Measurements from ENCODE around the gene HAO2. TPM values are rescaled to one million over a fixed set of nuclear protein-coding genes. Genes with fewer than 3 reads are reported as not detected.

The HAO2 gene
- total and polyA plus RNA-seq, 2 donors (not counting 3 experiments of a cell fraction or from before 2014, with no cell fraction given), result not detected

- no peak overlapping the region for H2AFZ ChIP-seq (ENCODE audit: low read depth, low read length)
- no peaks in the 10 kb centered on the region for H3K9me1 ChIP-seq (replicated peaks; ENCODE audit: control insufficient read depth, extremely low read depth, insufficient read depth, low read length)
- dilution Hi-C loops (cut with MboI; ENCODE audit: extremely low pct_ligation_motif_present, low sequenced_read_pairs), result no loop called here
- ChIA-PET POLR2A (no interaction called here), CTCF (no interaction called here)
- H3K79me2 ChIP-seq (ENCODE audit: control insufficient read depth, insufficient read depth, low read length), result no peaks in the 10 kb centered on the region
- H3K27ac ChIP-seq (ENCODE audit: insufficient read depth, low read depth, low read length), result no peak overlapping the region
- H3K4me1 ChIP-seq (ENCODE audit: control insufficient read depth, extremely low read depth, insufficient read depth, low read length), result no peaks in the 10 kb centered on the region
- no peak overlapping the region for H3K9ac ChIP-seq (replicated peaks; ENCODE audit: extremely low read depth, insufficient read depth, low read length)
- H3K4me3 ChIP-seq (replicated peaks in 1 of 3; ENCODE audit: insufficient read depth in 1 of 3, low read depth in 1 of 3, low read length in 3 of 3), result no peak overlapping the region
- no peaks in the 10 kb centered on the region for H3K9me3 ChIP-seq (replicated peaks; ENCODE audit: control insufficient read depth, insufficient read depth, low read length)
- intact Hi-C loops (cut with micrococcal nuclease), result no loop called here
- FAIRE-seq, result no peak
- no peaks in the 10 kb centered on the region for H3K36me3 ChIP-seq (ENCODE audit: control insufficient read depth in 2 of 2, extremely low read depth in 1 of 2, insufficient read depth in 2 of 2, low read length in 2 of 2)
- BruUV-seq (replicated peaks), result no TSS peak
- no peaks in the 10 kb centered on the region for H3K27me3 ChIP-seq (ENCODE audit: control insufficient read depth in 2 of 2, insufficient read depth in 2 of 2, low read length in 2 of 2)
- H3K4me2 ChIP-seq (ENCODE audit: insufficient read depth, low read length), result no peak overlapping the region
- DNase-seq (ENCODE audit: low read depth, low spot score), result no peak
- TF ChIP-seq POLR2A (IDR thresholded peaks at IDR 0.05; ENCODE audit: low read depth, low read length) (no peak), MAX (IDR thresholded peaks at IDR 0.05; ENCODE audit: insufficient read depth, insufficient read length) (no peak), JUN (IDR thresholded peaks at IDR 0.05; ENCODE audit: borderline replicate concordance, insufficient read depth, insufficient read length, low read depth) (no peak), FOS (IDR thresholded peaks at IDR 0.05; ENCODE audit: borderline replicate concordance, insufficient read depth, low read length) (no peak), MYC (IDR thresholded peaks at IDR 0.05; ENCODE audit: low read depth, low read length) (no peak), POLR2AphosphoS5 (IDR thresholded peaks at IDR 0.05; ENCODE audit: insufficient read depth, low read depth, low read length) (no peak), CTCF (IDR thresholded peaks at IDR 0.05; ENCODE audit: extremely low read depth in 1 of 2, insufficient read depth in 1 of 2, low read depth in 1 of 2, low read length in 2 of 2) (no peak), EZH2 (IDR thresholded peaks at IDR 0.05; ENCODE audit: borderline replicate concordance, low read depth, low read length, severe bottlenecking) (no peak), GATA2 (IDR thresholded peaks at IDR 0.05; ENCODE audit: insufficient read depth, insufficient read length, low read depth, low read length) (no peak)
- H4K20me1 ChIP-seq (replicated peaks; ENCODE audit: control insufficient read depth, extremely low read depth, insufficient read depth, low read length), result no peaks in the 10 kb centered on the region
Observed at GRCh38 chr1:119428991-119429390, 60.4 kb downstream of the HAO2 start.

All from endothelial cell of umbilical vein (primary cell).